Motor neuron (in vitro differentiated cells): ENCODE results near the gene ZNF84. TPM values are rescaled to one million over a fixed set of nuclear protein-coding genes. Genes with fewer than 3 reads are reported as not detected.

Experiments used
- ATAC-seq, 8 experiments: fragments of 200-7000 bp; cut with Tn5 transposase; replicated peaks in 6 of 8; 2 replicates each; pipeline ENCODE4 v1.8.0; 2021; ENCODE audit warnings: mild to moderate bottlenecking in 8 of 8, moderate library complexity in 8 of 8
- H3K27ac ChIP-seq, 2 donors: fragments of 250-450 bp; sonication (Bioruptor Pico); 2 replicates each; pipeline ENCODE4 v1.9.0; 2021; ENCODE audit warnings: antibody characterized with exemption in 2 of 2, mild to moderate bottlenecking in 2 of 2, moderate library complexity in 1 of 2
- H3K4me1 ChIP-seq, 2 donors: fragments of 250-450 bp; sonication (Bioruptor Pico); replicated peaks in 1 of 2; 2 replicates each; pipeline ENCODE4 v1.6.1; 2021; ENCODE audit warnings: antibody characterized with exemption in 2 of 2, mild to moderate bottlenecking in 2 of 2, moderate library complexity in 1 of 2
- H3K4me3 ChIP-seq, 5 donors: fragments of 250-450 bp; sonication (Bioruptor Pico); 2 replicates each; pipeline ENCODE4 v1.9.0; 2021; ENCODE audit warnings: antibody characterized with exemption in 5 of 5, mild to moderate bottlenecking in 5 of 5, moderate library complexity in 4 of 5
- WGBS, 10 experiments: fragments of 450-650 bp; shearing (Covaris generic); methylation state at CpG; one replicate each; pipeline ENCODE4 v1.0.0; 2022; 5-methylcytosine and 5-hydroxymethylcytosine counted together
- in situ Hi-C, 9 experiments: fragments of 400-800 bp; cut with MboI; loops; one replicate each; pipeline ENCODE4 v1.15.0; 2021; ENCODE audit warnings: low sequenced_read_pairs in 9 of 9, low pct_unique_long_range_greater_than_20kb in 2 of 9; ENCODE audit not compliant: unreplicated experiment in 9 of 9
- total RNA-seq, 8 experiments: library from RNA; unstranded; fragments of 300-600 nt; gene quantifications; 2 replicates each; pipeline versions ENCODE4 v1.2.3 to v1.2.4, GENCODE V29; 2022

The ZNF84 gene
- total RNA-seq, 8 experiments from 2014 or later = 25.0 to 55.5 (median 51.0) TPM

GRCh38 chr12:133080026-133080367 lies 42.7 kb downstream of the ZNF84 start:
- peak overlapping the region; percentile 97 for H3K27ac ChIP-seq
- H3K4me1 ChIP-seq = peaks cover 0 to 8% of the 10 kb centered on the region in 2 donors
- peak overlapping the region; percentile 56 to 90 (median 68) for H3K4me3 ChIP-seq
- 0% methylated on average over 2 to 7 of the region's 22 CpGs; no CpG with 5 or more reads in 5 of the 10 experiments for WGBS, 10 experiments
- peak; percentile 80 to 86 (median 84) for ATAC-seq
- in situ Hi-C loops = no loop called here

GRCh38 chr12:133080368-133081158 lies 43.3 kb downstream of the ZNF84 start, which contains the start of gene ZNF140:
TSS of gene ZNF140 (plus strand) at chr12:133080923. CDS start at chr12:133081321, 398 bp downstream.
- Histone ChIP-seq H3K4me1 (peaks cover 0 to 8% of the 10 kb centered on the region in 2 donors), H3K4me3 (peak within 1 kb of the TSS; percentile 56 to 90 (median 68)), H3K27ac (peak within 1 kb of the TSS; percentile 97)
- in situ Hi-C loops = no loop called here
- WGBS, 10 experiments = 0 to 5% (median 0%) methylated on average over 1 to 17 of the region's 69 CpGs; no CpG with 5 or more reads in 3 of the 10 experiments
- peak; percentile 69 to 84 (median 80) for ATAC-seq

GRCh38 chr12:133081159-133081780 lies 44.0 kb downstream of the ZNF84 start:
- WGBS, 10 experiments = 10 to 100% (median 52%) methylated on average over 1 to 8 of the region's 17 CpGs; no CpG with 5 or more reads in 4 of the 10 experiments
- peak in 1 of 8 experiments; percentile 20 for ATAC-seq
- H3K27ac ChIP-seq = peak overlapping the region; percentile 97
- H3K4me3 ChIP-seq = peak overlapping the region; percentile 56 to 90 (median 68)
- peaks cover 0 to 8% of the 10 kb centered on the region in 2 donors for H3K4me1 ChIP-seq
- in situ Hi-C loops = no loop called here

GRCh38 chr12:133083345-133083744 lies 46.0 kb downstream of the ZNF84 start:
- in situ Hi-C loops = no loop called here
- WGBS, 10 experiments = 80 to 100% (median 100%) methylated on average over 1 to 6 of the region's 6 CpGs; no CpG with 5 or more reads in 1 of the 10 experiments
- no peak overlapping the region for H3K4me3 ChIP-seq

GRCh38 chr12:133105620-133106019 lies 68.3 kb downstream of the ZNF84 start:
- WGBS, 10 experiments = 80 to 100% (median 94%) methylated on average over 1 to 3 of the region's 3 CpGs; no CpG with 5 or more reads in 2 of the 10 experiments
- H3K27ac ChIP-seq = no peak overlapping the region
- no peak for ATAC-seq
- in situ Hi-C loops = no loop called here
- H3K4me1 ChIP-seq = no peaks in the 10 kb centered on the region
- H3K4me3 ChIP-seq = no peak overlapping the region

More at GRCh38 chr12:133083345-133083744, 46.0 kb downstream of the ZNF84 start:
- no peak overlapping the region for H3K27ac ChIP-seq
- H3K4me1 ChIP-seq = peaks cover 0 to 8% of the 10 kb centered on the region in 2 donors
- ATAC-seq = no peak

GRCh38 chr12:133106253-133106652 lies 68.9 kb downstream of the ZNF84 start:
- no peak for ATAC-seq
- Histone ChIP-seq H3K27ac (no peak overlapping the region), H3K4me1 (no peaks in the 10 kb centered on the region), H3K4me3 (no peak overlapping the region)
- 90 to 100% (median 97%) methylated on average over 1 to 5 of the region's 5 CpGs; no CpG with 5 or more reads in 3 of the 10 experiments for WGBS, 10 experiments
- in situ Hi-C loops = no loop called here

- in situ Hi-C loops = no loop called here
- WGBS, 10 experiments = 85 to 100% (median 100%) methylated on average over 1 of the region's 1 CpG; no CpG with 5 or more reads in 1 of the 10 experiments
- ATAC-seq = no peak
- Histone ChIP-seq H3K4me3 (no peak overlapping the region), H3K27ac (no peak overlapping the region), H3K4me1 (no peaks in the 10 kb centered on the region)
These were observed 69.8 kb downstream of the ZNF84 start for GRCh38 chr12:133107121-133107520.

- in situ Hi-C loops = no loop called here
- WGBS, 10 experiments = 73 to 100% (median 86%) methylated on average over 1 to 2 of the region's 2 CpGs; no CpG with 5 or more reads in 4 of the 10 experiments
- no peak overlapping the region for H3K4me3 ChIP-seq
- H3K27ac ChIP-seq = no peak overlapping the region
- H3K4me1 ChIP-seq = no peaks in the 10 kb centered on the region
- no peak for ATAC-seq
These were observed 70.8 kb downstream of the ZNF84 start for GRCh38 chr12:133108150-133108549.

Other genes with a start within 250 kb of the ZNF84 start
- 10 to 100 TPM; 41.1 to 75.1 (median 48.6) TPM for gene GOLGA3, start 208.6 kb upstream of the ZNF84 start, total RNA-seq
- 10 to 100 TPM; 22.1 to 69.6 (median 24.8) TPM for gene CHFR, start 149.9 kb upstream of the ZNF84 start, total RNA-seq
- 10 to 100 TPM in 3 of 8 experiments, 1 to 10 TPM in 5; 7.6 to 22.5 (median 9.2) TPM for gene ZNF605, start 81.2 kb upstream of the ZNF84 start, total RNA-seq
- gene ZNF26, start 51.1 kb upstream of the ZNF84 start, total RNA-seq = 10 to 100 TPM in 4 of 8 experiments, 1 to 10 TPM in 4; 8.7 to 19.4 (median 10.1) TPM
- gene ZNF140, start 43.4 kb downstream of the ZNF84 start, total RNA-seq = 10 to 100 TPM; 11.6 to 28.7 (median 24.9) TPM
- 1 to 10 TPM; 1.2 to 6.4 (median 4.1) TPM for gene ZNF891, start 92.8 kb downstream of the ZNF84 start, total RNA-seq
- gene ZNF10, start 93.1 kb downstream of the ZNF84 start, total RNA-seq = 10 to 100 TPM in 7 of 8 experiments, 1 to 10 TPM in 1; 8.6 to 30.4 (median 25.4) TPM
- gene ZNF268, start 144.0 kb downstream of the ZNF84 start, total RNA-seq = 10 to 100 TPM; 13.6 to 36.3 (median 21.6) TPM
- under 1 TPM in 6 of 8 experiments, not detected in 2; 0.05 to 0.71 (median 0.11) TPM for gene ANHX, start 198.4 kb downstream of the ZNF84 start, total RNA-seq